ENCODE results near the gene VOPP1.

VOPP1 gene

GRCh38 chr7:55427342-55427741, 145.0 kb downstream of the VOPP1 start:
- DNase-seq, result no peak

- DNase-seq, result no peak
These were observed 145.6 kb downstream of the VOPP1 start for GRCh38 chr7:55426676-55427075.

- DNase-seq, result no peak
These were observed 147.1 kb downstream of the VOPP1 start for GRCh38 chr7:55425141-55425752.

- DNase-seq, result no peak
These were observed 148.4 kb downstream of the VOPP1 start for GRCh38 chr7:55423891-55424290.

GRCh38 chr7:55423277-55423711, 149.0 kb downstream of the VOPP1 start:
- no peak for DNase-seq

Measured in DMS79 treated with DMSO at 0.1 percent for 48 hours (cell line).